Measurements from ENCODE around the gene HMGN2.

The HMGN2 gene

GRCh38 chr1:26517766-26518049, 45.5 kb downstream of the HMGN2 start:
- TF ChIP-seq CTCF (IDR thresholded peaks at IDR 0.05; ENCODE audit: insufficient read depth, low read depth, low read length, missing control alignments): no peak
- H3K4me3 ChIP-seq (ENCODE audit: low read length): no peak overlapping the region
- DNase-seq (ENCODE audit: low read depth): no peak

- no peak for DNase-seq (ENCODE audit: low read depth)
- no peak overlapping the region for H3K4me3 ChIP-seq (ENCODE audit: low read length)
- TF ChIP-seq CTCF (IDR thresholded peaks at IDR 0.05; ENCODE audit: insufficient read depth, low read depth, low read length, missing control alignments): no peak
Observed at GRCh38 chr1:26518355-26518754, 46.1 kb downstream of the HMGN2 start.

GRCh38 chr1:26520339-26520738, 48.1 kb downstream of the HMGN2 start:
- H3K4me3 ChIP-seq (ENCODE audit: low read length): no peak overlapping the region
- no peak for TF ChIP-seq CTCF (IDR thresholded peaks at IDR 0.05; ENCODE audit: insufficient read depth, low read depth, low read length, missing control alignments)
- no peak for DNase-seq (ENCODE audit: low read depth)

- no peak overlapping the region for H3K4me3 ChIP-seq (ENCODE audit: low read length)
- no peak for TF ChIP-seq CTCF (IDR thresholded peaks at IDR 0.05; ENCODE audit: insufficient read depth, low read depth, low read length, missing control alignments)
- DNase-seq (ENCODE audit: low read depth): no peak
Observed at GRCh38 chr1:26521669-26522030, 49.4 kb downstream of the HMGN2 start.

GRCh38 chr1:26522073-26522472, 49.8 kb downstream of the HMGN2 start:
- DNase-seq (ENCODE audit: low read depth): no peak
- no peak overlapping the region for H3K4me3 ChIP-seq (ENCODE audit: low read length)
- no peak for TF ChIP-seq CTCF (IDR thresholded peaks at IDR 0.05; ENCODE audit: insufficient read depth, low read depth, low read length, missing control alignments)

GRCh38 chr1:26524181-26524580, 51.9 kb downstream of the HMGN2 start:
- TF ChIP-seq CTCF (IDR thresholded peaks at IDR 0.05; ENCODE audit: insufficient read depth, low read depth, low read length, missing control alignments): no peak
- peak; percentile 95 for DNase-seq (ENCODE audit: low read depth)
- no peak overlapping the region for H3K4me3 ChIP-seq (ENCODE audit: low read length)
